Adrenal gland (tissue), 12 donors: ENCODE results near the gene KAZN. TPM values are rescaled to one million over a fixed set of nuclear protein-coding genes. Genes with fewer than 3 reads are reported as not detected.

ENCODE experiments used
- DNase-seq, 7 donors: peaks; one replicate each; pipeline ENCODE4 v3.0.0-alpha.2; 2019 to 2020
- H3K27ac ChIP-seq, 5 donors: fragments of 200-600 bp; sonication (generic) in 4 of 5; 1 replicate in 3 of 5; 2 replicates in 2 of 5; pipeline versions ENCODE4 v1.5.1 to v1.8.0; 2016 to 2020; ENCODE audit warnings: mild to moderate bottlenecking in 1 of 5
- H3K27me3 ChIP-seq: fragments of 200-600 bp; 2 replicates; pipeline ENCODE4 v1.8.0; 2021
- H3K36me3 ChIP-seq, 2 donors: fragments of 200-600 bp; replicated peaks in 1 of 2; 1 replicate in 1 of 2; 2 replicates in 1 of 2; pipeline versions ENCODE4 v1.5.1 to v1.8.0; 2018 to 2022
- H3K4me1 ChIP-seq, 2 donors: fragments of 200-600 bp; replicated peaks in 1 of 2; 1 replicate in 1 of 2; 2 replicates in 1 of 2; pipeline versions ENCODE4 v1.5.1 to v1.8.0; 2018 to 2021
- H3K4me3 ChIP-seq, 4 donors: fragments of 200-600 bp; sonication (generic) in 3 of 4; one replicate each; pipeline ENCODE4 v1.5.1; 2016 to 2018
- H3K9me3 ChIP-seq, 3 donors: fragments of 200-600 bp; sonication (generic) in 1 of 3; replicated peaks in 1 of 3; 1 replicate in 2 of 3; 2 replicates in 1 of 3; pipeline versions ENCODE4 v1.5.1 to v1.8.0; 2016 to 2021
- POLR2A ChIP-seq, 2 donors: fragments of 450-650 bp; IDR thresholded peaks; one replicate each; pipeline ENCODE4 v1.6.1; 2017; ENCODE audit warnings: antibody characterized with exemption in 2 of 2, mild to moderate bottlenecking in 2 of 2, moderate library complexity in 1 of 2
- WGBS, 4 donors: extraction: QIAGEN DNeasy Blood & Tissue Kit in 2 of 4; methylation state at CpG; one replicate each; pipeline versions ENCODE4 v1.1.5 to v1.1.7; 2013 to 2017; 5-methylcytosine and 5-hydroxymethylcytosine counted together
- intact Hi-C, 2 donors: fragments of 100-400 bp; cut with DNase I; formaldehyde crosslinking; loops; one replicate each; pipeline versions ENCODE4 v1.14.1 to v1.15.0; 2022 to 2023
- polyA plus RNA-seq, 3 donors: library from polyadenylated mRNA; stranded (reverse); fragments of 200-250 nt in 2 of 3; fragments of 350-450 nt in 1 of 3; fragmentation: Illumina TruSeq in 1 of 3; extraction: RNeasy Lipid Tissue Mini Kit (QIAGEN cat#74804) in 1 of 3; gene quantifications; one replicate each; pipeline ENCODE4 v1.2.3, GENCODE V29; 2013 to 2014
- total RNA-seq, 9 donors: library from RNA; depleted of rRNA in 4 of 9; stranded (reverse); fragments of >200 nt in 4 of 9; fragments of 120-200 nt in 1 of 9; fragmentation: NEBNext Ultra II Directional in 1 of 9; extraction: Animal tissue kit (Norgen Biotek cat#: 25700) in 1 of 9; gene quantifications; one replicate each; pipeline versions ENCODE4 v1.1.0 to v1.2.4, GENCODE V29; 2013 to 2023
- TF ChIP-seq, protein P1 (sequence below), 6 experiments: fragments of 450-650 bp in 4 of 6; fragments of 200-600 bp in 2 of 6; sonication (generic) in 1 of 6; IDR thresholded peaks; 1 replicate in 5 of 6; 2 replicates in 1 of 6; pipeline versions ENCODE4 v1.5.1 to v1.8.0; 2016 to 2021; ENCODE audit warnings: antibody characterized with exemption in 6 of 6, mild to moderate bottlenecking in 2 of 6, moderate library complexity in 1 of 6
- donor health status: healthy with polysubstance abuse.
- donor health status: Bipolar disorder and iron deficiency.
- donor health status: DM: yes; HTN: yes; CAD: no.
- donor health status: DM: no; HTN: no; CAD: no.
- donor health status: DM: no; HTN: no; CAD: no.
- donor health status: DM: yes; HTN: yes; CAD: no.

Gene KAZN
- total and polyA plus RNA-seq, 12 donors: 5.9 to 63.4 (median 29.5) TPM

DNA sequence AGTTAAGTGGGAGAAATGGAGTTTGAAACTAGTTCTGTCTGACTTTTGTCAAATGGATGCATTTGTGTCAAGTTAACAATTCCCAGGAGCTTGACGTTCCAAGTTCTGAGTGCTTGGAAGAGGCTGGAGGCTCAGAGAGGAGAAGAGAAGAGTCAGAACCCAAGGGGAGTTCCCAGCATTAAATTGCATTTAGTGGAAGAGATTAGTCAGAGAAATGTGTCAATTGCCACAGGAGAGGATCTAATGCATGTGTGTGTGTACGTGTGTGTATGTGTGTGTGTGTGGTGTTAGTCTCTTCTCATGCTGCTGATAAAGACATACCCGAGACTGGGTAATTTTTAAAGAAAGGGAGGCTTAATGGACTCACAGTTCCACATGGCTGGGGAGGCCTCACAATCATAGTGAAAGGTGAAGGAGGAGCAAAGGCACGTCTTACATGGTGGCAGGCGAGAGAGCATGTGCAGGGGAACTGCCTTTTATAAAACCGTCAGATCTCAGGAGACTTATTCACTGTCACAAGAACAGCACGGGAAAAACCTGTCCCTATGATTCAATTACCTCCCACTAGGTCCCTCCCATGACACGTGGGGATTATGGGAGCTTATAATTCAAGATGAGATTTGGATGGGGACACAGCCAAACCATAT lies 453.5 kb downstream of the KAZN start:
- Histone ChIP-seq H3K27ac (no peak overlapping the region), H3K9me3 (no peaks in the 10 kb centered on the region), H3K27me3 (no peaks in the 10 kb centered on the region), H3K4me1 (peaks cover 12 to 14% of the 10 kb centered on the region in 2 donors), H3K4me3 (no peak overlapping the region), H3K36me3 (no peaks in the 10 kb centered on the region)
- intact Hi-C loops: no loop called here
- TF ChIP-seq, protein P1, sequence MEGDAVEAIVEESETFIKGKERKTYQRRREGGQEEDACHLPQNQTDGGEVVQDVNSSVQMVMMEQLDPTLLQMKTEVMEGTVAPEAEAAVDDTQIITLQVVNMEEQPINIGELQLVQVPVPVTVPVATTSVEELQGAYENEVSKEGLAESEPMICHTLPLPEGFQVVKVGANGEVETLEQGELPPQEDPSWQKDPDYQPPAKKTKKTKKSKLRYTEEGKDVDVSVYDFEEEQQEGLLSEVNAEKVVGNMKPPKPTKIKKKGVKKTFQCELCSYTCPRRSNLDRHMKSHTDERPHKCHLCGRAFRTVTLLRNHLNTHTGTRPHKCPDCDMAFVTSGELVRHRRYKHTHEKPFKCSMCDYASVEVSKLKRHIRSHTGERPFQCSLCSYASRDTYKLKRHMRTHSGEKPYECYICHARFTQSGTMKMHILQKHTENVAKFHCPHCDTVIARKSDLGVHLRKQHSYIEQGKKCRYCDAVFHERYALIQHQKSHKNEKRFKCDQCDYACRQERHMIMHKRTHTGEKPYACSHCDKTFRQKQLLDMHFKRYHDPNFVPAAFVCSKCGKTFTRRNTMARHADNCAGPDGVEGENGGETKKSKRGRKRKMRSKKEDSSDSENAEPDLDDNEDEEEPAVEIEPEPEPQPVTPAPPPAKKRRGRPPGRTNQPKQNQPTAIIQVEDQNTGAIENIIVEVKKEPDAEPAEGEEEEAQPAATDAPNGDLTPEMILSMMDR (IDR thresholded peaks at IDR 0.05): no peak
- TF ChIP-seq POLR2A (IDR thresholded peaks at IDR 0.05): no peak
- WGBS, 4 donors: 69 to 91% (median 86%) methylated on average over 8 of the region's 8 CpGs
- DNase-seq: no peak

DNA sequence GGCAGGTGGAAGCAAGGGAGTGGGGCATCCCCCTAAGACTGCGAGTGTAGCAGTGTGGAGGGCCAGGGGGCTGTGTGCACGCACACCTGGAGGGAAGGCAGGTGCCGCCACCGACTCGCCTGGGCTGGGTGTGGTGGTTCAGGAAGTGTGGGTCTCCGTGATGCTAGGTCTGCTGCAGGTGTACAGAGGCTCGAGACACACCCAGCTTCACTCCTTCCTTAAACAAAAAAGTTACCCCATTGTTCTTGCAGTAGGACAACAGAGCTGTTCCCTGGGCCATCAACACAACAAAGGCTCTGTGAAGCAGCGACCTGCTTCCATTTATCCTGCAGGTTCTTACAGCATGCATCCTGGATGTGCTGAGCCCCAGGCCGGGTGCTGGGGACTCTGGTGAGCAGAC lies 454.7 kb downstream of the KAZN start:
- no peaks in the 10 kb centered on the region for H3K27me3 ChIP-seq
- no peak overlapping the region for H3K27ac ChIP-seq
- TF ChIP-seq, protein P1 (IDR thresholded peaks at IDR 0.05): no peak
- no peak for TF ChIP-seq POLR2A (IDR thresholded peaks at IDR 0.05)
- intact Hi-C loops: no loop called here
- 88 to 95% (median 90%) methylated on average over 5 to 9 of the region's 9 CpGs for WGBS, 4 donors
- no peaks in the 10 kb centered on the region for H3K9me3 ChIP-seq
- no peak for DNase-seq
- peaks cover 0 to 4% of the 10 kb centered on the region in 2 donors for H3K36me3 ChIP-seq
- H3K4me1 ChIP-seq: peaks cover 12 to 14% of the 10 kb centered on the region in 2 donors
- H3K4me3 ChIP-seq: no peak overlapping the region

DNA sequence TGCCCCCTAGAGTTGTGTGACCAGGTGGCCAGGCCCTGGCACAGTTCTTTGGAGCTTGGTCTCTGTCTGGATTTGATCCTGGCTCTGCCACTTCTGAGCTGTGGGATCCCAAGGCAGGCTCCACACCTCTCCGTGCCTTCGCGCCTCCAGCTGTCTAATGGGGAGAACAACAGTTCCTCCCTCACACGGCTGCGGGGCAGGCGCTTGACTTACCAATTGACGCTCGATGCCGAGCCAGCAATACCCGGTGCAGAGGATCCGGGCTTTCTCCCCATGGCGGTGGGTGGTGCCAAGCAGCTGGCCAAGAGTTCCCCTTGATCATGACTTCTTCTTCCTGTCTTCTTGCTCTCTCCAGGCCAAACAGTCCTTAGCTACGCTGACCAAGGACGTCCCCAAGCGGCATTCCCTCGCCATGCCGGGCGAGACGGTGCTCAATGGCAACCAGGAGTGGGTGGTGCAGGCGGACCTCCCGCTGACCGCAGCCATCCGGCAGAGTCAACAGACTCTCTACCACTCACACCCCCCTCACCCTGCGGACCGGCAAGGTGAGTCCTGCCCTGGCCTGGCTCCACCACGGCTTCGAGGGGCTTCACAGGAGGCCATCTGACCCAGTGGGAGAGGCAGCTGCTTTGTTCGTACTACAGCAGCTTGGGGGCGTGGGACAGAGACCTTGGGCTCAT lies 457.4 kb downstream of the KAZN start:
- Histone ChIP-seq H3K27ac (peak overlapping the region in 4 of 5 donors; percentile 28 to 78 (median 51)), H3K9me3 (no peaks in the 10 kb centered on the region), H3K27me3 (no peaks in the 10 kb centered on the region), H3K4me1 (peaks cover 12 to 14% of the 10 kb centered on the region in 2 donors), H3K36me3 (peaks cover 0 to 4% of the 10 kb centered on the region in 2 donors), H3K4me3 (no peak overlapping the region)
- peak in 1 of 7 donors; percentile 21 for DNase-seq
- intact Hi-C loops: no loop called here
- TF ChIP-seq, protein P1 (IDR thresholded peaks at IDR 0.05): no peak
- 77 to 91% (median 84%) methylated on average over 10 to 29 of the region's 29 CpGs for WGBS, 4 donors

DNA sequence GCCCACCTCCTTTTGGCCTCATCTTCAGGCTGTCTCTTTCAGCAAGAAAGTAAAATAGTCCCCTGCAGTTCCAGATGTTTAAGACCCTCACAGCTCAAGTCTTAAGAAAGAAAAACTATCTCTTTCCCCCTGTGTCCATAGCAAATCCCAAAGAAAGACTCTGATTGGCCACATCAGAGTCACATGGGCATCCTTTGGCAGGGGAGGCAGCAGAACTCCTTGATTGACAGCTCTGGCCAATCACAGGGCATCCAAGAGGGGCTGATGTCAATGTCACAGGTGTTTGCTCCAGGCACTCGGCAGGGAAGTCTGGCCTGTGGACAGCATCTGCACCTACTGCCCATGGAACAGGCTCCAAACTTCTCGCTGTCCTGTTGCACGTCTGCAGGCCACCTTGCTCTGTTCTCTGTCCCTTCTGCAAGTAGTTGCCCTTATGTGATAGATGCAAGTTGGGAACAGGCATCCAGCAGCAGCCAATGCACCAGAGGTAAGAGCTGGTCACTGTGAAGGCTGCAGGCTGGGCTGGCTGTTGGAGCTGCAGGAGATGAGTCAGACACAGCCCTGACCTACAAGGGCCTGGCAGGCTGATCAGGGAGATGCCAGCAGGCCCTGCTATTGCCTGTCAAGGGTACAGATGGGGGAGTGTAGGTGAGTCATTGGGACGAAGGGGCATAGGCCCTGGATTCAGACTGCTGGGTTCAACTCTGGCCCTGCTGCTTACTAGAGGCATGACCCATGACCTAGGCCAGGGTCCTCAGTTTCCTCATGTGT lies 458.2 kb downstream of the KAZN start:
- WGBS, 4 donors: 49 to 59% (median 52%) methylated on average over 4 of the region's 4 CpGs
- H3K9me3 ChIP-seq: no peaks in the 10 kb centered on the region
- no peak overlapping the region for H3K4me3 ChIP-seq
- peak; percentile 82 to 96 (median 94) for DNase-seq
- H3K27ac ChIP-seq: peak overlapping the region in 4 of 5 donors; percentile 28 to 78 (median 51)
- peaks cover 0 to 4% of the 10 kb centered on the region in 2 donors for H3K36me3 ChIP-seq
- H3K27me3 ChIP-seq: no peaks in the 10 kb centered on the region
- intact Hi-C loops: no loop called here
- no peak for TF ChIP-seq POLR2A (IDR thresholded peaks at IDR 0.05)
- TF ChIP-seq, protein P1 (IDR thresholded peaks at IDR 0.05): no peak
- peaks cover 9 to 12% of the 10 kb centered on the region in 2 donors for H3K4me1 ChIP-seq
